BLaER1 (cell line): Measurements from ENCODE around the gene INSR.

ENCODE experiments used
- H3K27ac ChIP-seq: shearing (Covaris generic); formaldehyde crosslinking; 2 replicates; pipeline ENCODE4 v1.8.1; 2022
- H3K27me3 ChIP-seq: shearing (Covaris generic); formaldehyde crosslinking; 2 replicates; pipeline ENCODE4 v1.8.1; 2022
- H3K36me3 ChIP-seq: shearing (Covaris generic); formaldehyde crosslinking; 2 replicates; pipeline ENCODE4 v1.8.1; 2022
- H3K4me1 ChIP-seq: shearing (Covaris generic); formaldehyde crosslinking; 2 replicates; pipeline ENCODE4 v1.8.1; 2022
- H3K4me2 ChIP-seq: shearing (Covaris generic); formaldehyde crosslinking; 2 replicates; pipeline ENCODE4 v1.8.1; 2022
- H3K4me3 ChIP-seq: shearing (Covaris generic); formaldehyde crosslinking; 2 replicates; pipeline ENCODE4 v1.8.1; 2022
- H3K9ac ChIP-seq: shearing (Covaris generic); formaldehyde crosslinking; 2 replicates; pipeline ENCODE4 v1.8.1; 2022
- H3K9me3 ChIP-seq: shearing (Covaris generic); formaldehyde crosslinking; 2 replicates; pipeline ENCODE4 v1.8.1; 2022
- H4K20me1 ChIP-seq: shearing (Covaris generic); formaldehyde crosslinking; 2 replicates; pipeline ENCODE4 v1.8.1; 2022
- Cebpa-rat ChIP-seq: shearing (Covaris generic); IDR thresholded peaks from 2 replicates; pipeline ENCODE4 v1.8.1; 2022

The INSR gene

GRCh38 chr19:7098701-7099596 is 195.3 kb downstream of the INSR start:
- peak overlapping the region; percentile 80 for H3K4me2 ChIP-seq
- peak overlapping the region; percentile 73 for H3K4me3 ChIP-seq
- no peaks in the 10 kb centered on the region for H3K27me3 ChIP-seq
- H3K27ac ChIP-seq = peak overlapping the region; percentile 94
- no peak for TF ChIP-seq Cebpa-rat
- H4K20me1 ChIP-seq = no peaks in the 10 kb centered on the region
- peak overlapping the region; percentile 92 for H3K9ac ChIP-seq
- H3K9me3 ChIP-seq = peaks cover 43% of the 10 kb centered on the region
- peaks cover 28% of the 10 kb centered on the region for H3K4me1 ChIP-seq
- peaks cover 10% of the 10 kb centered on the region; the same call in 1 of the 2 replicates for H3K36me3 ChIP-seq

- Histone ChIP-seq H3K4me2 (peak overlapping the region; percentile 80), H3K4me1 (peaks cover 28% of the 10 kb centered on the region), H3K9me3 (peaks cover 52% of the 10 kb centered on the region), H3K27me3 (no peaks in the 10 kb centered on the region), H3K27ac (no peak overlapping the region), H3K4me3 (peak overlapping the region; percentile 73), H4K20me1 (no peaks in the 10 kb centered on the region), H3K36me3 (peaks cover 10% of the 10 kb centered on the region; the same call in 1 of the 2 replicates), H3K9ac (no peak overlapping the region)
- no peak for TF ChIP-seq Cebpa-rat
These were observed 196.1 kb downstream of the INSR start for GRCh38 chr19:7098096-7098495.

GRCh38 chr19:7088999-7089398 is 205.2 kb downstream of the INSR start:
- Histone ChIP-seq H3K36me3 (peaks cover 89% of the 10 kb centered on the region), H3K27me3 (no peaks in the 10 kb centered on the region), H3K4me3 (no peak overlapping the region), H4K20me1 (no peaks in the 10 kb centered on the region), H3K9me3 (peaks cover 100% of the 10 kb centered on the region), H3K27ac (no peak overlapping the region), H3K4me2 (no peak overlapping the region), H3K9ac (no peak overlapping the region), H3K4me1 (peaks cover 4% of the 10 kb centered on the region; the same call in 1 of the 2 replicates)
- TF ChIP-seq Cebpa-rat = no peak

GRCh38 chr19:7083076-7083956 is 210.9 kb downstream of the INSR start:
- no peaks in the 10 kb centered on the region for H4K20me1 ChIP-seq
- no peak overlapping the region for H3K27ac ChIP-seq
- H3K4me1 ChIP-seq = no peaks in the 10 kb centered on the region
- H3K9me3 ChIP-seq = peaks cover 100% of the 10 kb centered on the region
- H3K4me3 ChIP-seq = peak overlapping the region; percentile 50
- H3K27me3 ChIP-seq = no peaks in the 10 kb centered on the region
- TF ChIP-seq Cebpa-rat = no peak
- peaks cover 100% of the 10 kb centered on the region for H3K36me3 ChIP-seq
- H3K4me2 ChIP-seq = no peak overlapping the region
- H3K9ac ChIP-seq = no peak overlapping the region

- no peak overlapping the region for H3K9ac ChIP-seq
- no peaks in the 10 kb centered on the region for H4K20me1 ChIP-seq
- peak overlapping the region; percentile 23; the same call in 1 of the 2 replicates for H3K4me3 ChIP-seq
- no peak overlapping the region for H3K4me2 ChIP-seq
- no peaks in the 10 kb centered on the region for H3K27me3 ChIP-seq
- peaks cover 100% of the 10 kb centered on the region for H3K36me3 ChIP-seq
- H3K27ac ChIP-seq = no peak overlapping the region
- H3K9me3 ChIP-seq = peaks cover 80% of the 10 kb centered on the region
- no peak for TF ChIP-seq Cebpa-rat
- H3K4me1 ChIP-seq = no peaks in the 10 kb centered on the region
These were observed 216.2 kb downstream of the INSR start for GRCh38 chr19:7078008-7078407.

- Histone ChIP-seq H3K27ac (no peak overlapping the region), H3K9ac (no peak overlapping the region), H3K36me3 (peaks cover 100% of the 10 kb centered on the region), H3K9me3 (peaks cover 61% of the 10 kb centered on the region), H3K4me1 (0 out of 2 replicates have a peak, but pooled peaks cover under 1% of the 10 kb centered on the region), H3K4me2 (no peak overlapping the region), H3K27me3 (no peaks in the 10 kb centered on the region), H3K4me3 (no peak overlapping the region), H4K20me1 (no peaks in the 10 kb centered on the region)
- no peak for TF ChIP-seq Cebpa-rat
These were observed 218.1 kb downstream of the INSR start for GRCh38 chr19:7076151-7076550.

GRCh38 chr19:7074705-7075282 is 219.4 kb downstream of the INSR start:
- Histone ChIP-seq H3K4me1 (peaks cover 12% of the 10 kb centered on the region), H3K4me3 (no peak overlapping the region), H3K4me2 (no peak overlapping the region), H3K36me3 (peaks cover 93% of the 10 kb centered on the region), H3K27me3 (no peaks in the 10 kb centered on the region), H3K27ac (no peak overlapping the region), H3K9me3 (peaks cover 48% of the 10 kb centered on the region), H4K20me1 (peaks cover 7% of the 10 kb centered on the region; the same call in 1 of the 2 replicates), H3K9ac (no peak overlapping the region)
- TF ChIP-seq Cebpa-rat = no peak

GRCh38 chr19:7072541-7072940 is 221.7 kb downstream of the INSR start:
- H3K27ac ChIP-seq = no peak overlapping the region
- peaks cover 16% of the 10 kb centered on the region for H3K4me1 ChIP-seq
- peaks cover 10% of the 10 kb centered on the region; the same call in 1 of the 2 replicates for H4K20me1 ChIP-seq
- peaks cover 70% of the 10 kb centered on the region for H3K36me3 ChIP-seq
- H3K9me3 ChIP-seq = peaks cover 25% of the 10 kb centered on the region
- H3K4me3 ChIP-seq = no peak overlapping the region
- H3K9ac ChIP-seq = no peak overlapping the region
- H3K4me2 ChIP-seq = no peak overlapping the region
- H3K27me3 ChIP-seq = no peaks in the 10 kb centered on the region
- TF ChIP-seq Cebpa-rat = no peak

GRCh38 chr19:7069904-7070226 is 224.3 kb downstream of the INSR start:
- Histone ChIP-seq H3K4me3 (peak overlapping the region; percentile 98), H3K4me1 (peaks cover 16% of the 10 kb centered on the region), H3K9me3 (peaks cover 4% of the 10 kb centered on the region; the same call in 1 of the 2 replicates), H3K36me3 (peaks cover 44% of the 10 kb centered on the region), H3K27ac (peak overlapping the region; percentile 90), H3K9ac (peak overlapping the region; percentile 91), H4K20me1 (peaks cover 10% of the 10 kb centered on the region; the same call in 1 of the 2 replicates), H3K27me3 (no peaks in the 10 kb centered on the region), H3K4me2 (peak overlapping the region; percentile 90)
- no peak for TF ChIP-seq Cebpa-rat
